Liver (tissue), 9 donors: ENCODE results near the gene DPPA4. TPM values are rescaled to one million over a fixed set of nuclear protein-coding genes. Genes with fewer than 3 reads are reported as not detected.

Experiments
- DNase-seq: peaks from one replicate; pipeline ENCODE4 v3.0.0-alpha.2; 2017; ENCODE audit warnings: low spot score
- H3K27ac ChIP-seq, 2 donors: one replicate each; pipeline ENCODE4 v1.7.0; 2013; ENCODE audit warnings: inconsistent platforms in 2 of 2, low read length in 2 of 2, control low read depth in 1 of 2, low read depth in 1 of 2, mild to moderate bottlenecking in 1 of 2
- H3K27me3 ChIP-seq, 4 donors: one replicate each; pipeline versions ENCODE4 v1.6.1 to v1.7.0; 2013; ENCODE audit warnings: low read length in 3 of 4, inconsistent platforms in 1 of 4, mild to moderate bottlenecking in 1 of 4, moderate library complexity in 1 of 4; ENCODE audit not compliant: control insufficient read depth in 4 of 4, insufficient read depth in 4 of 4
- H3K36me3 ChIP-seq, 4 donors: one replicate each; pipeline versions ENCODE4 v1.6.1 to v1.7.0; 2013; ENCODE audit warnings: low read length in 3 of 4, mild to moderate bottlenecking in 3 of 4, low read depth in 1 of 4, moderate library complexity in 1 of 4; ENCODE audit not compliant: control insufficient read depth in 4 of 4, insufficient read depth in 3 of 4
- H3K4me1 ChIP-seq, 4 donors: one replicate each; pipeline versions ENCODE4 v1.6.1 to v1.7.0; 2013; ENCODE audit warnings: low read length in 3 of 4, mild to moderate bottlenecking in 3 of 4, moderate library complexity in 1 of 4; ENCODE audit not compliant: control insufficient read depth in 4 of 4, insufficient read depth in 4 of 4
- H3K4me3 ChIP-seq, 3 donors: one replicate each; pipeline versions ENCODE4 v1.6.1 to v1.7.0; 2013; ENCODE audit warnings: low read length in 3 of 3, control low read depth in 1 of 3, low read depth in 1 of 3, mild to moderate bottlenecking in 1 of 3
- H3K9ac ChIP-seq, 2 donors: one replicate each; pipeline ENCODE4 v1.7.0; 2013; ENCODE audit warnings: low read length in 2 of 2, mild to moderate bottlenecking in 2 of 2, moderate library complexity in 2 of 2, control low read depth in 1 of 2, low read depth in 1 of 2
- H3K9me3 ChIP-seq, 4 donors: one replicate each; pipeline versions ENCODE4 v1.6.1 to v1.7.0; 2013; ENCODE audit warnings: low read length in 3 of 4; ENCODE audit not compliant: control insufficient read depth in 4 of 4
- ATF3 ChIP-seq: IDR thresholded peaks from 2 replicates; pipeline ENCODE4 v1.6.1; 2016; ENCODE audit warnings: antibody characterized with exemption
- CTCF ChIP-seq: fragments of 150-350 bp; IDR thresholded peaks from 2 replicates; pipeline ENCODE4 v1.5.1; 2017; ENCODE audit warnings: improper control_type of control experiment, low read depth, low read length; ENCODE audit not compliant: missing input control
- FOXA2 ChIP-seq: IDR thresholded peaks from 2 replicates; pipeline ENCODE4 v1.6.1; 2016; ENCODE audit warnings: antibody characterized with exemption
- GABPA ChIP-seq, 2 donors: IDR thresholded peaks in 1 of 2; conservative IDR thresholded peaks in 1 of 2; 2 replicates each; pipeline ENCODE4 v1.6.1; 2016; ENCODE audit warnings: antibody characterized with exemption in 2 of 2, mild to moderate bottlenecking in 1 of 2, moderate library complexity in 1 of 2
- JUND ChIP-seq, 2 donors: IDR thresholded peaks; 2 replicates each; pipeline ENCODE4 v1.6.1; 2016; ENCODE audit warnings: antibody characterized with exemption in 2 of 2
- MAX ChIP-seq: IDR thresholded peaks from 2 replicates; pipeline ENCODE4 v1.6.1; 2016; ENCODE audit warnings: antibody characterized with exemption
- RAD21 ChIP-seq, 2 donors: IDR thresholded peaks; 2 replicates each; pipeline ENCODE4 v1.6.1; 2016; ENCODE audit warnings: antibody characterized with exemption in 2 of 2, mild to moderate bottlenecking in 2 of 2
- REST ChIP-seq: IDR thresholded peaks from 2 replicates; pipeline ENCODE4 v1.6.1; 2016; ENCODE audit warnings: antibody characterized with exemption, mild to moderate bottlenecking
- RXRA ChIP-seq, 2 donors: IDR thresholded peaks; 2 replicates each; pipeline ENCODE4 v1.6.1; 2017 to 2018; ENCODE audit warnings: antibody characterized with exemption in 2 of 2, mild to moderate bottlenecking in 1 of 2
- SP1 ChIP-seq: IDR thresholded peaks from 2 replicates; pipeline ENCODE4 v1.6.1; 2018; ENCODE audit warnings: antibody characterized with exemption, mild to moderate bottlenecking
- TAF1 ChIP-seq: conservative IDR thresholded peaks from 2 replicates; pipeline ENCODE4 v1.6.1; 2016; ENCODE audit warnings: antibody characterized with exemption, mild to moderate bottlenecking
- YY1 ChIP-seq: IDR thresholded peaks from 2 replicates; pipeline ENCODE4 v1.6.1; 2016; ENCODE audit warnings: antibody characterized with exemption, mild to moderate bottlenecking
- WGBS: extraction: QIAGEN DNeasy Blood & Tissue Kit; methylation state at CpG from one replicate; pipeline ENCODE4 v1.1.7; 2013; 5-methylcytosine and 5-hydroxymethylcytosine counted together
- polyA plus RNA-seq, 2 donors: library from polyadenylated mRNA; stranded (reverse) in 1 of 2; unstranded in 1 of 2; fragments of 200-250 nt in 1 of 2; fragments of >200 nt in 1 of 2; fragmentation: Nextera tagmentation in 1 of 2; extraction: Ambion mirVana in 1 of 2; gene quantifications; one replicate each; pipeline versions ENCODE4 v1.2.1 to v1.2.3, GENCODE V29; 2013 to 2015
- total RNA-seq, 2 donors: library from RNA; depleted of rRNA; stranded (reverse); fragments of >200 nt; gene quantifications; one replicate each; pipeline ENCODE4 v1.2.3, GENCODE V29; 2014
- donor health status: healthy.
- donor health status: healthy.
- donor health status: healthy.
- donor health status: healthy.
- donor health status: healthy.

DPPA4 gene
- total and polyA plus RNA-seq, 4 donors: 0.12 to 3.1 (median 0.28) TPM

GRCh38 chr3:109284071-109284470 is 53.3 kb downstream of the DPPA4 start:
- no peak for DNase-seq
- H3K27me3 ChIP-seq: no peaks in the 10 kb centered on the region
- H3K9me3 ChIP-seq: no peaks in the 10 kb centered on the region
- H3K9ac ChIP-seq: no peak overlapping the region
- H3K4me3 ChIP-seq: no peak overlapping the region
- TF ChIP-seq MAX (no peak), JUND (IDR thresholded peaks at IDR 0.05) (no peak), RAD21 (IDR thresholded peaks at IDR 0.05) (no peak), REST (no peak), CTCF (no peak), TAF1 (no peak), YY1 (no peak)
- H3K27ac ChIP-seq: no peak overlapping the region
- H3K36me3 ChIP-seq: no peaks in the 10 kb centered on the region
- H3K4me1 ChIP-seq: no peaks in the 10 kb centered on the region

GRCh38 chr3:109278546-109278945 is 58.8 kb downstream of the DPPA4 start:
- DNase-seq: no peak
- WGBS: 100% methylated on average over 1 of the region's 1 CpG
- H3K36me3 ChIP-seq: no peaks in the 10 kb centered on the region
- no peak overlapping the region for H3K27ac ChIP-seq
- TF ChIP-seq GABPA (IDR thresholded peaks at IDR 0.05 in 1 of 2, conservative IDR thresholded peaks at IDR 0.05 in 1 of 2) (no peak), YY1 (no peak), RXRA (IDR thresholded peaks at IDR 0.05) (no peak), SP1 (no peak)
- peaks cover 0 to 3% (median 0%) of the 10 kb centered on the region in 4 donors for H3K4me1 ChIP-seq
- H3K27me3 ChIP-seq: no peaks in the 10 kb centered on the region
- H3K9ac ChIP-seq: no peak overlapping the region
- H3K4me3 ChIP-seq: no peak overlapping the region
- H3K9me3 ChIP-seq: no peaks in the 10 kb centered on the region

GRCh38 chr3:109278141-109278540 is 59.2 kb downstream of the DPPA4 start:
- no peaks in the 10 kb centered on the region for H3K9me3 ChIP-seq
- no peak overlapping the region for H3K27ac ChIP-seq
- no peaks in the 10 kb centered on the region for H3K36me3 ChIP-seq
- H3K4me1 ChIP-seq: peaks cover 0 to 3% (median 0%) of the 10 kb centered on the region in 4 donors
- TF ChIP-seq RAD21 (IDR thresholded peaks at IDR 0.05) (no peak), GABPA (IDR thresholded peaks at IDR 0.05 in 1 of 2, conservative IDR thresholded peaks at IDR 0.05 in 1 of 2) (no peak), JUND (IDR thresholded peaks at IDR 0.05) (no peak), REST (no peak), FOXA2 (no peak), ATF3 (no peak), SP1 (no peak)
- H3K27me3 ChIP-seq: no peaks in the 10 kb centered on the region
- WGBS: 71% methylated on average over 3 of the region's 3 CpGs
- no peak for DNase-seq
- no peak overlapping the region for H3K9ac ChIP-seq
- no peak overlapping the region for H3K4me3 ChIP-seq
